HepG2 (cell line): Measurements from ENCODE around the gene ARHGAP45. TPM values are rescaled to one million over a fixed set of nuclear protein-coding genes. Genes with fewer than 3 reads are reported as not detected.

Experiments used
- GFI1 ChIP-seq: sonication (generic); formaldehyde crosslinking; IDR thresholded peaks from 2 replicates; pipeline ENCODE4 v1.5.0; 2020; ENCODE audit warnings: missing genetic modification reagents, mild to moderate bottlenecking, borderline replicate concordance
- KDM4B ChIP-seq: sonication (generic); formaldehyde crosslinking; IDR thresholded peaks from 2 replicates; pipeline ENCODE4 v1.4.0; 2020; ENCODE audit warnings: missing genetic modification reagents
- KMT2B ChIP-seq: IDR thresholded peaks from 2 replicates; pipeline ENCODE4 v1.6.1; 2016; ENCODE audit warnings: missing genetic modification reagents, missing compliant biosample characterization
- MAZ ChIP-seq, 2 experiments: sonication (generic) in 1 of 2; formaldehyde crosslinking in 1 of 2; IDR thresholded peaks; 2 replicates each; pipeline versions ENCODE4 v1.5.0 to v1.6.1; 2012 to 2020; ENCODE audit warnings: low read depth in 2 of 2, mild to moderate bottlenecking in 2 of 2, borderline replicate concordance in 1 of 2, improper control_type of control experiment in 1 of 2, low read length in 1 of 2, missing genetic modification reagents in 1 of 2, moderate library complexity in 1 of 2
- MED13 ChIP-seq: sonication (generic); formaldehyde crosslinking; IDR thresholded peaks from 2 replicates; pipeline ENCODE4 v1.5.0; 2020; ENCODE audit warnings: missing genetic modification reagents
- MTF1 ChIP-seq: sonication (generic); formaldehyde crosslinking; IDR thresholded peaks from 2 replicates; pipeline ENCODE4 v1.5.0; 2020; ENCODE audit warnings: missing genetic modification reagents
- PHF20 ChIP-seq: sonication (generic); formaldehyde crosslinking; IDR thresholded peaks from 2 replicates; pipeline ENCODE4 v1.5.0; 2020; ENCODE audit warnings: mild to moderate bottlenecking, missing genetic modification reagents
- RFX5 ChIP-seq: IDR thresholded peaks from 2 replicates; pipeline ENCODE4 v1.6.1; 2011; ENCODE audit warnings: low read depth, low read length, improper control_type of control experiment
- SP4 ChIP-seq: sonication (generic); formaldehyde crosslinking; IDR thresholded peaks from 2 replicates; pipeline ENCODE4 v1.8.1; 2023; ENCODE audit warnings: mild to moderate bottlenecking, missing genetic modification reagents
- TEAD3 ChIP-seq: optimal IDR thresholded peaks from 2 replicates; pipeline ENCODE3; 2016; ENCODE audit warnings: borderline replicate concordance
- ZNF777 ChIP-seq: sonication (generic); formaldehyde crosslinking; IDR thresholded peaks from 2 replicates; pipeline ENCODE4 v1.4.0; 2020; ENCODE audit warnings: missing genetic modification reagents
- polyA plus RNA-seq, 8 experiments: library from polyadenylated mRNA; depleted of rRNA in 3 of 8; stranded (reverse) in 7 of 8; unstranded in 1 of 8; fragments of >200 nt; fragmentation: Illumina TruSeq in 4 of 8; extraction: Trizol in 4 of 8; gene quantifications; 2 replicates each; pipeline versions ENCODE4 v1.2.1 to v1.2.3, GENCODE V29; 2011 to 2016; ENCODE audit warnings: low read depth in 4 of 8, missing spikeins in 1 of 8, mixed read lengths in 1 of 8; ENCODE audit not compliant: insufficient read depth in 1 of 8
- total RNA-seq, 5 experiments: library from RNA; depleted of rRNA; stranded (reverse); fragments of >200 nt; fragmentation: Illumina TruSeq; extraction: Trizol; gene quantifications; 2 replicates each; pipeline ENCODE4 v1.2.3, GENCODE V29; 2016; ENCODE audit warnings: low read depth in 1 of 5
- TF ChIP-seq, protein P1 (sequence below), 2 experiments: fragments of 450-650 bp in 1 of 2; sonication (generic) in 1 of 2; formaldehyde crosslinking; IDR thresholded peaks; 2 replicates each; pipeline versions ENCODE4 v1.5.0 to v1.8.0; 2020 to 2022; ENCODE audit warnings: mild to moderate bottlenecking in 1 of 2, missing genetic modification reagents in 1 of 2
- TF ChIP-seq, protein P2 (sequence below): sonication (generic); formaldehyde crosslinking; IDR thresholded peaks from 2 replicates; pipeline ENCODE4 v1.8.1; 2023; ENCODE audit warnings: missing genetic modification reagents, mild to moderate bottlenecking, borderline replicate concordance
- TF ChIP-seq, protein P3 (sequence below): sonication (generic); formaldehyde crosslinking; IDR thresholded peaks from 2 replicates; pipeline ENCODE4 v1.5.0; 2020; ENCODE audit warnings: mild to moderate bottlenecking, missing genetic modification reagents, borderline replicate concordance
- TF ChIP-seq, protein P4 (sequence below): sonication (generic); formaldehyde crosslinking; IDR thresholded peaks from 2 replicates; pipeline ENCODE4 v1.5.1; 2020; ENCODE audit warnings: missing genetic modification reagents, mild to moderate bottlenecking, borderline replicate concordance
- TF ChIP-seq, protein P5 (sequence below), 2 experiments: sonication (generic) in 1 of 2; formaldehyde crosslinking in 1 of 2; IDR thresholded peaks; 2 replicates each; pipeline versions ENCODE4 v1.5.1 to v1.6.1; 2011 to 2020; ENCODE audit warnings: borderline replicate concordance in 1 of 2, low read depth in 1 of 2, low read length in 1 of 2, mild to moderate bottlenecking in 1 of 2, missing genetic modification reagents in 1 of 2, moderate library complexity in 1 of 2
- TF ChIP-seq, protein P6 (sequence below): sonication (generic); formaldehyde crosslinking; IDR thresholded peaks from 2 replicates; pipeline ENCODE4 v1.9.0; 2022; ENCODE audit warnings: low read depth, missing genetic modification reagents

The ARHGAP45 gene
- total and polyA plus RNA-seq, 2 of the 13 experiments (the other 11 are each of a cell fraction or from before 2014, with no cell fraction given): 0.84 to 32.0 TPM

DNA sequence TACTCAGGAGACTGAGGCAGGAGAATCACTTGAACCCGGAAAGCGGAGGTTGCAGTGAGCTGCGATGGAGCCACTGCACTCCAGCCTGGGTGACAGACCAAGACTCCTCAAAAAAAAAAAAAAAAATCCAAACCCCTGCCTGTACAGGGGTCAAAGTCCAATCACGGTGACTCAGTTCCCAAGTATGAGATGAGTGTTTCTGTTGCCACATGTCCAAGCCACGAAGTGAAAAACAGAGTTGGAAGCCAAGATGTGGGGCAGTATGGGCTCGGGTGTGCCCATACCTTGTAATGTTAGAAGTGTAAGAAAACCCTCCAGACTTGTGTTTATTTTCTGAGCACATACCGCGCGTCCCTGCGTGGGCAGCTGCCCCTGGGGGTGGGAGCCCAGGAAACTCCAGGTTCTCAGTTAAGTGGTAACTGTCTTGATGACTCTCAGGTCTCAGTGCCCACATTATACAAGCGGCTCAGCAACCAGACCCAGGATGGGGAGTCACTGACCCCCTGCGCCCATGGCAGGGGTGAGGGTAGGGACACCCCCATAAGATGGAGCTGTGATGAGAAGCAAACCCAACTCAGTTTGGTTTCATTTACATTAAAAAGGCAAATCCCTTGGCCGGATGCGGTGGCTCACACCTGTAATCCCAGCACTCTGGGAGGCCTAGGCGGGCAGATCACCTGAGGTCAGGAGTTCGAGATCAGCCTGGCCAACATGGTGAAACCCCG lies 35.6 kb downstream of the ARHGAP45 start (continued):
- TF ChIP-seq TEAD3 (CRISPR knock-in tag) (peak; percentile 96), SP4 (CRISPR knock-in tag) (no peak), GFI1 (peak; percentile 16; the same call in 1 of the 2 replicates), KMT2B (CRISPR knock-in tag) (no peak), ZNF777 (CRISPR knock-in tag) (no peak), PHF20 (CRISPR knock-in tag) (0 out of 2 replicates have a peak, but pooled peaks have one; percentile 34), MAZ (IDR thresholded peaks at IDR 0.05; ENCODE audit: borderline replicate concordance, low read depth, low read length) (0 out of 2 replicates have a peak, but pooled peaks have one; percentile 7), MAZ (CRISPR knock-in tag; IDR thresholded peaks at IDR 0.05; ENCODE audit: low read depth) (no peak), MTF1 (CRISPR knock-in tag) (no peak), RFX5 (no peak), KDM4B (no peak; the same call in 1 of the 2 replicates), MED13 (no peak)
- TF ChIP-seq, protein P1, sequence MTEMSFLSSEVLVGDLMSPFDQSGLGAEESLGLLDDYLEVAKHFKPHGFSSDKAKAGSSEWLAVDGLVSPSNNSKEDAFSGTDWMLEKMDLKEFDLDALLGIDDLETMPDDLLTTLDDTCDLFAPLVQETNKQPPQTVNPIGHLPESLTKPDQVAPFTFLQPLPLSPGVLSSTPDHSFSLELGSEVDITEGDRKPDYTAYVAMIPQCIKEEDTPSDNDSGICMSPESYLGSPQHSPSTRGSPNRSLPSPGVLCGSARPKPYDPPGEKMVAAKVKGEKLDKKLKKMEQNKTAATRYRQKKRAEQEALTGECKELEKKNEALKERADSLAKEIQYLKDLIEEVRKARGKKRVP (CRISPR knock-in tag; IDR thresholded peaks at IDR 0.05): no peak
- TF ChIP-seq, protein P2, sequence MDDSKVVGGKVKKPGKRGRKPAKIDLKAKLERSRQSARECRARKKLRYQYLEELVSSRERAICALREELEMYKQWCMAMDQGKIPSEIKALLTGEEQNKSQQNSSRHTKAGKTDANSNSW (CRISPR knock-in tag): no peak
- TF ChIP-seq, protein P3, sequence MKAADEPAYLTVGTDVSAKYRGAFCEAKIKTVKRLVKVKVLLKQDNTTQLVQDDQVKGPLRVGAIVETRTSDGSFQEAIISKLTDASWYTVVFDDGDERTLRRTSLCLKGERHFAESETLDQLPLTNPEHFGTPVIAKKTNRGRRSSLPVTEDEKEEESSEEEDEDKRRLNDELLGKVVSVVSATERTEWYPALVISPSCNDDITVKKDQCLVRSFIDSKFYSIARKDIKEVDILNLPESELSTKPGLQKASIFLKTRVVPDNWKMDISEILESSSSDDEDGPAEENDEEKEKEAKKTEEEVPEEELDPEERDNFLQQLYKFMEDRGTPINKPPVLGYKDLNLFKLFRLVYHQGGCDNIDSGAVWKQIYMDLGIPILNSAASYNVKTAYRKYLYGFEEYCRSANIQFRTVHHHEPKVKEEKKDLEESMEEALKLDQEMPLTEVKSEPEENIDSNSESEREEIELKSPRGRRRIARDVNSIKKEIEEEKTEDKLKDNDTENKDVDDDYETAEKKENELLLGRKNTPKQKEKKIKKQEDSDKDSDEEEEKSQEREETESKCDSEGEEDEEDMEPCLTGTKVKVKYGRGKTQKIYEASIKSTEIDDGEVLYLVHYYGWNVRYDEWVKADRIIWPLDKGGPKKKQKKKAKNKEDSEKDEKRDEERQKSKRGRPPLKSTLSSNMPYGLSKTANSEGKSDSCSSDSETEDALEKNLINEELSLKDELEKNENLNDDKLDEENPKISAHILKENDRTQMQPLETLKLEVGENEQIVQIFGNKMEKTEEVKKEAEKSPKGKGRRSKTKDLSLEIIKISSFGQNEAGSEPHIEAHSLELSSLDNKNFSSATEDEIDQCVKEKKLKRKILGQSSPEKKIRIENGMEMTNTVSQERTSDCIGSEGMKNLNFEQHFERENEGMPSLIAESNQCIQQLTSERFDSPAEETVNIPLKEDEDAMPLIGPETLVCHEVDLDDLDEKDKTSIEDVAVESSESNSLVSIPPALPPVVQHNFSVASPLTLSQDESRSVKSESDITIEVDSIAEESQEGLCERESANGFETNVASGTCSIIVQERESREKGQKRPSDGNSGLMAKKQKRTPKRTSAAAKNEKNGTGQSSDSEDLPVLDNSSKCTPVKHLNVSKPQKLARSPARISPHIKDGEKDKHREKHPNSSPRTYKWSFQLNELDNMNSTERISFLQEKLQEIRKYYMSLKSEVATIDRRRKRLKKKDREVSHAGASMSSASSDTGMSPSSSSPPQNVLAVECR (CRISPR knock-in tag): no peak
- TF ChIP-seq, protein P4, sequence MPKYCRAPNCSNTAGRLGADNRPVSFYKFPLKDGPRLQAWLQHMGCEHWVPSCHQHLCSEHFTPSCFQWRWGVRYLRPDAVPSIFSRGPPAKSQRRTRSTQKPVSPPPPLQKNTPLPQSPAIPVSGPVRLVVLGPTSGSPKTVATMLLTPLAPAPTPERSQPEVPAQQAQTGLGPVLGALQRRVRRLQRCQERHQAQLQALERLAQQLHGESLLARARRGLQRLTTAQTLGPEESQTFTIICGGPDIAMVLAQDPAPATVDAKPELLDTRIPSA (CRISPR knock-in tag): no peak
- TF ChIP-seq, protein P5, sequence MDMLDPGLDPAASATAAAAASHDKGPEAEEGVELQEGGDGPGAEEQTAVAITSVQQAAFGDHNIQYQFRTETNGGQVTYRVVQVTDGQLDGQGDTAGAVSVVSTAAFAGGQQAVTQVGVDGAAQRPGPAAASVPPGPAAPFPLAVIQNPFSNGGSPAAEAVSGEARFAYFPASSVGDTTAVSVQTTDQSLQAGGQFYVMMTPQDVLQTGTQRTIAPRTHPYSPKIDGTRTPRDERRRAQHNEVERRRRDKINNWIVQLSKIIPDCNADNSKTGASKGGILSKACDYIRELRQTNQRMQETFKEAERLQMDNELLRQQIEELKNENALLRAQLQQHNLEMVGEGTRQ (IDR thresholded peaks at IDR 0.05; ENCODE audit: low read depth, low read length): no peak
- TF ChIP-seq, protein P5 (CRISPR knock-in tag; IDR thresholded peaks at IDR 0.05; ENCODE audit: borderline replicate concordance): no peak
- TF ChIP-seq, protein P6, sequence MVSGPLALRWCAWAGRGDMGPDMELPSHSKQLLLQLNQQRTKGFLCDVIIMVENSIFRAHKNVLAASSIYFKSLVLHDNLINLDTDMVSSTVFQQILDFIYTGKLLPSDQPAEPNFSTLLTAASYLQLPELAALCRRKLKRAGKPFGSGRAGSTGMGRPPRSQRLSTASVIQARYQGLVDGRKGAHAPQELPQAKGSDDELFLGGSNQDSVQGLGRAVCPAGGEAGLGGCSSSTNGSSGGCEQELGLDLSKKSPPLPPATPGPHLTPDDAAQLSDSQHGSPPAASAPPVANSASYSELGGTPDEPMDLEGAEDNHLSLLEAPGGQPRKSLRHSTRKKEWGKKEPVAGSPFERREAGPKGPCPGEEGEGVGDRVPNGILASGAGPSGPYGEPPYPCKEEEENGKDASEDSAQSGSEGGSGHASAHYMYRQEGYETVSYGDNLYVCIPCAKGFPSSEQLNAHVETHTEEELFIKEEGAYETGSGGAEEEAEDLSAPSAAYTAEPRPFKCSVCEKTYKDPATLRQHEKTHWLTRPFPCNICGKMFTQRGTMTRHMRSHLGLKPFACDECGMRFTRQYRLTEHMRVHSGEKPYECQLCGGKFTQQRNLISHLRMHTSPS: peak; percentile 42; the same call in 1 of the 2 replicates
